H1 (cell line): ENCODE results near the gene AP2A2. TPM values are rescaled to one million over a fixed set of nuclear protein-coding genes. Genes with fewer than 3 reads are reported as not detected.

Experiments used
- EP300 ChIP-seq, 2 experiments: IDR thresholded peaks; 1 replicate in 1 of 2; 2 replicates in 1 of 2; pipeline ENCODE4 v1.6.1; 2011 to 2012; ENCODE audit warnings: low read depth in 2 of 2, low read length in 2 of 2, mild to moderate bottlenecking in 2 of 2, borderline replicate concordance in 1 of 2, inconsistent platforms in 1 of 2, moderate library complexity in 1 of 2
- GABPA ChIP-seq: IDR thresholded peaks from 2 replicates; pipeline ENCODE4 v1.6.1; 2011; ENCODE audit warnings: mild to moderate bottlenecking, low read length, moderate library complexity, borderline replicate concordance; ENCODE audit not compliant: insufficient read depth
- HDAC6 ChIP-seq: IDR thresholded peaks from one replicate; pipeline ENCODE4 v1.7.1; 2012; ENCODE audit warnings: low read depth, mild to moderate bottlenecking, inconsistent platforms, low read length, moderate library complexity
- RXRA ChIP-seq: IDR thresholded peaks from 2 replicates; pipeline ENCODE4 v1.6.1; 2011; ENCODE audit warnings: low read depth, mild to moderate bottlenecking, low read length, moderate library complexity; ENCODE audit not compliant: insufficient read depth
- SP2 ChIP-seq: IDR thresholded peaks from 2 replicates; pipeline ENCODE4 v1.6.1; 2012; ENCODE audit warnings: mild to moderate bottlenecking, low read length, inconsistent platforms
- polyA plus RNA-seq, 7 experiments: library from polyadenylated mRNA; depleted of rRNA in 3 of 7; stranded (reverse) in 5 of 7; unstranded in 2 of 7; fragments of >200 nt in 5 of 7; fragments of 200-250 nt in 2 of 7; gene quantifications; 1 replicate in 5 of 7; 2 replicates in 1 of 7; 4 replicates in 1 of 7; pipeline versions ENCODE4 v1.2.1 to v1.2.3, GENCODE V29; 2011 to 2013; ENCODE audit warnings: missing spikeins in 2 of 7, mixed read lengths in 2 of 7
- total RNA-seq: library from RNA; stranded (reverse); fragmentation: NEBNext Ultra II Directional; extraction: Animal tissue kit (Norgen Biotek cat#: 25700); gene quantifications from 2 replicates; pipeline ENCODE4 v1.2.1, GENCODE V29; 2021

The AP2A2 gene
- total and polyA plus RNA-seq, 2 of the 8 experiments (the other 6 are each of a cell fraction or from before 2014, with no cell fraction given), result 50.0 to 65.0 TPM

- TF ChIP-seq GABPA (no peak), HDAC6 (no peak), RXRA (no peak), SP2 (no peak), EP300 (IDR thresholded peaks at IDR 0.05; ENCODE audit: borderline replicate concordance in 1 of 2, low read depth in 2 of 2, low read length in 2 of 2) (no peak)
- TF ChIP-seq, all 59 proteins: peak for 0
These were observed 85.6 kb downstream of the AP2A2 start (continued) for GRCh38 chr11:1011320-1011698.
